Measurements from ENCODE around the gene BMP6. TPM values are rescaled to one million over a fixed set of nuclear protein-coding genes. Genes with fewer than 3 reads are reported as not detected.

BMP6 gene
- total and polyA plus RNA-seq, 2 donors (not counting 3 experiments of a cell fraction or from before 2014, with no cell fraction given) = 221 to 276 TPM

DNA sequence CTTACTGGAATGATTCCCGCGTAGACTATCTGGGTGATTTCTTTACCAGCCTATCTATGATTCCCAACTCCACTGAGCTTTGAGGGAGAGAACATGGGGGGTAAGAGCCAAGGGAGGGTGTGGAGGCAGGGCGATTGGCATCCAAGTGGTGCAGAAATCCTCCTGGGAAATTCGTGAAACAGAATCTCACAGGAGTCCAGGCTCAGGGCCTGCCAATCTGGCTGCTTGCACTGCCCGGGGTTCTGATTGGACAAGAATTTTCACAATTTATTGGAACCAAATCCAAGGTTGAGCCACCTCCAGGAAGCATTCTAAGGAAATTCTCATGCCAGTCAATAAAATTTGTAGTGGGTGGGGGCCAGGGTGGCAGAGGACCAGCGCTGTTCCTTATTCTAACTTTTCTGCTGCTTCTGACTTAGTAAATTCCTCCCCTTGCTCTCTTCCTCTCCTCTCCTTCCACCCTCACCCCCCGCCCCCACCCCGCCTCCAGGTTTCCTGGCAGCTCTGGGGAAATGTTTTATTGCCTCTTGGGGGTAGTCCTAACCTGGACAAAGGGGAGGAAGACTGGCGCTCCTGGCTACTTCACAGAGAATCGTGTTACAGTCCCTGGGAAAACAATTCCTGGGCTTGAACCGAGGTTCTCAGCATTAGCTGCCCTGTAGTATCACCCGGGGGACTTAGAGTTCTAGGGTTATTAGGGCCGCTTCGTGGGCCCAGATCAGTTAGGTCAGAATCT is 3.1 kb downstream of the BMP6 start:
- no peaks in the 10 kb centered on the region for H3K27me3 ChIP-seq (ENCODE audit: control insufficient read depth in 2 of 2, insufficient read depth in 2 of 2, low read length in 2 of 2)
- intact Hi-C loops (cut with micrococcal nuclease) = loop anchor here (2.0 kb wide), 1 partner anchor 180 kb away; no protein-coding TSS in a partner anchor

More for the DNA sequence above, 3.1 kb downstream of the BMP6 start:
- H3K36me3 ChIP-seq (ENCODE audit: control insufficient read depth in 2 of 2, extremely low read depth in 1 of 2, insufficient read depth in 2 of 2, low read length in 2 of 2) = peaks cover 21 to 25% of the 10 kb centered on the region in 2 experiments
- H4K20me1 ChIP-seq (replicated peaks; ENCODE audit: control insufficient read depth, extremely low read depth, insufficient read depth, low read length) = no peaks in the 10 kb centered on the region
- peaks cover 51% of the 10 kb centered on the region for H3K4me1 ChIP-seq (ENCODE audit: control insufficient read depth, extremely low read depth, insufficient read depth, low read length)
- peak overlapping the region; percentile 97 for H3K9ac ChIP-seq (replicated peaks; ENCODE audit: extremely low read depth, insufficient read depth, low read length)
- H3K27ac ChIP-seq (ENCODE audit: insufficient read depth, low read depth, low read length) = peak overlapping the region; percentile 76
- H3K4me2 ChIP-seq (ENCODE audit: insufficient read depth, low read length) = peak overlapping the region; percentile 91
- no peaks in the 10 kb centered on the region for H3K9me3 ChIP-seq (replicated peaks; ENCODE audit: control insufficient read depth, insufficient read depth, low read length)
- ChIA-PET CTCF (interaction anchor here (1.1 to 3.9 kb wide), 3 partner anchors 98 to 276 kb away, joined by 3 to 17 read pairs (median 5); no protein-coding TSS in a partner anchor), POLR2A (no interaction called here)
- dilution Hi-C loops (cut with MboI; ENCODE audit: extremely low pct_ligation_motif_present, low sequenced_read_pairs) = no loop called here
- no peaks in the 10 kb centered on the region for H3K9me1 ChIP-seq (replicated peaks; ENCODE audit: control insufficient read depth, extremely low read depth, insufficient read depth, low read length)
- BruUV-seq (replicated peaks) = no TSS peak
- H3K4me3 ChIP-seq (replicated peaks in 1 of 3; ENCODE audit: insufficient read depth in 1 of 3, low read depth in 1 of 3, low read length in 3 of 3) = peak overlapping the region; percentile 70 to 95 (median 94)
- TF ChIP-seq, protein P1, sequence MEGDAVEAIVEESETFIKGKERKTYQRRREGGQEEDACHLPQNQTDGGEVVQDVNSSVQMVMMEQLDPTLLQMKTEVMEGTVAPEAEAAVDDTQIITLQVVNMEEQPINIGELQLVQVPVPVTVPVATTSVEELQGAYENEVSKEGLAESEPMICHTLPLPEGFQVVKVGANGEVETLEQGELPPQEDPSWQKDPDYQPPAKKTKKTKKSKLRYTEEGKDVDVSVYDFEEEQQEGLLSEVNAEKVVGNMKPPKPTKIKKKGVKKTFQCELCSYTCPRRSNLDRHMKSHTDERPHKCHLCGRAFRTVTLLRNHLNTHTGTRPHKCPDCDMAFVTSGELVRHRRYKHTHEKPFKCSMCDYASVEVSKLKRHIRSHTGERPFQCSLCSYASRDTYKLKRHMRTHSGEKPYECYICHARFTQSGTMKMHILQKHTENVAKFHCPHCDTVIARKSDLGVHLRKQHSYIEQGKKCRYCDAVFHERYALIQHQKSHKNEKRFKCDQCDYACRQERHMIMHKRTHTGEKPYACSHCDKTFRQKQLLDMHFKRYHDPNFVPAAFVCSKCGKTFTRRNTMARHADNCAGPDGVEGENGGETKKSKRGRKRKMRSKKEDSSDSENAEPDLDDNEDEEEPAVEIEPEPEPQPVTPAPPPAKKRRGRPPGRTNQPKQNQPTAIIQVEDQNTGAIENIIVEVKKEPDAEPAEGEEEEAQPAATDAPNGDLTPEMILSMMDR (IDR thresholded peaks at IDR 0.05; ENCODE audit: extremely low read depth in 1 of 2, insufficient read depth in 1 of 2, low read depth in 1 of 2, low read length in 2 of 2) = no peak
- TF ChIP-seq POLR2AphosphoS5 (IDR thresholded peaks at IDR 0.05; ENCODE audit: insufficient read depth, low read depth, low read length) (no peak), GATA2 (IDR thresholded peaks at IDR 0.05; ENCODE audit: insufficient read depth, insufficient read length, low read depth, low read length) (no peak), JUN (IDR thresholded peaks at IDR 0.05; ENCODE audit: borderline replicate concordance, insufficient read depth, insufficient read length, low read depth) (no peak), POLR2A (IDR thresholded peaks at IDR 0.05; ENCODE audit: low read depth, low read length) (no peak), FOS (IDR thresholded peaks at IDR 0.05; ENCODE audit: borderline replicate concordance, insufficient read depth, low read length) (no peak), MYC (IDR thresholded peaks at IDR 0.05; ENCODE audit: low read depth, low read length) (no peak), EZH2 (IDR thresholded peaks at IDR 0.05; ENCODE audit: borderline replicate concordance, low read depth, low read length, severe bottlenecking) (no peak)
- TF ChIP-seq, protein P2, sequence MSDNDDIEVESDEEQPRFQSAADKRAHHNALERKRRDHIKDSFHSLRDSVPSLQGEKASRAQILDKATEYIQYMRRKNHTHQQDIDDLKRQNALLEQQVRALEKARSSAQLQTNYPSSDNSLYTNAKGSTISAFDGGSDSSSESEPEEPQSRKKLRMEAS (IDR thresholded peaks at IDR 0.05; ENCODE audit: insufficient read depth, insufficient read length) = no peak
- H2AFZ ChIP-seq (ENCODE audit: low read depth, low read length) = no peak overlapping the region
- FAIRE-seq (peak; percentile 55), DNase-seq (ENCODE audit: low read depth, low spot score) (peak; percentile 70)
- H3K79me2 ChIP-seq (ENCODE audit: control insufficient read depth, insufficient read depth, low read length) = peaks cover 81% of the 10 kb centered on the region

Data from endothelial cell of umbilical vein (primary cell).